ENCODE results near the gene FIBP. TPM values are rescaled to one million over a fixed set of nuclear protein-coding genes. Genes with fewer than 3 reads are reported as not detected.

The FIBP gene
- total RNA-seq, 1 experiment from 2014 or later, result 80.8 TPM

DNA sequence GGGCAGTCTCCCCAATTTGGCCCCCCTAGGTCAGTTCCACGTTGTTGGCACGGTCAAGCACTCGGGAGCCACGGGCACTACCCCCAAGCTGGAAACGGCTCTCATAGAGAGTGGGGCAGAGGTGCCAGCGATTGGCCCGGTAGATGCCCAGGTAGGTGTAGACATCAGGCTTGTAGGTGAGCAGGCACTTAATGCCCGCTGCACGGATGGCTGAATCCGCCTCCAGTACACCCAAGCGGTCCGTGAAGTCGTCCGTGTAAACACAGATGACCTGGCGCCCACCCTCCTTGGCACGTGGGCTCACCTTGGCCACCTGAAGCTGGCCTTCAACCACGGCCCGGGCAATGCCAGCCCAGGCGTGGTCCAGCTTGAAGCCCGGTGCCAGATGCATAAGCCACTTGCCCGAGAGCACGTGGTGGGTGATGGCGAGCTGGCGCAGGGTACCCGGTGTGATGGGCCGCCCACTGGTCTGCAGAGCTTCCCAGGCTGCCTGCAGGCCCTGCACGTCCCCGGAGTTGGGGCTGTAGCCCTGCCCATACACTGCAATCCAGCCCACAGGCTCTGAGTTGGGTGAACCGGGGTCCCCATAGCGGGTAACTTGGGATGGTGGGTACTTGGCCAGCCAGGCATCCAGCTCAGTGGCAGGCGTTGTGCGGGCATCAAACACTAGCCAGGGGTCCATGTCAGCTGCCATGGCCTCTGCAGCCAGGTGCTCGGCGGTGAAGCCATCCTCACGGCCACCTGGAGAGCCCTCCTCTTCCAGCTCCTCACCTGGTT is 29.4 kb upstream of the FIBP start:
- CTCF ChIA-PET, result interaction anchor here (0.9 to 2.2 kb wide), 4 partner anchors 20 to 30 kb away, joined by 3 to 11 read pairs (median 6); partner anchors contain the start of genes CCDC85B and FIBP
- POLR2A ChIA-PET, result interaction anchor here (0.6 to 2.7 kb wide), 13 partner anchors 12 to 863 kb away, joined by 3 to 46 read pairs (median 5); partner anchors contain the start of genes BANF1, CCDC85B, CFL1 and FIBP
- no peaks in the 10 kb centered on the region for H3K27me3 Mint-ChIP-seq (ENCODE audit: insufficient read depth, unreplicated experiment)
- peak overlapping the region; percentile 89 for H3K4me3 Mint-ChIP-seq (ENCODE audit: unreplicated experiment)
- DNase-seq (ENCODE audit: unreplicated experiment), result no peak
- H3K36me3 Mint-ChIP-seq (ENCODE audit: insufficient read depth, unreplicated experiment), result peaks cover 10% of the 10 kb centered on the region
- intact Hi-C loops (cut with micrococcal nuclease), result loop anchor here (5.0 kb wide), 1 partner anchor 255 kb away; the partner anchor contains the start of gene RELA
- peak overlapping the region; percentile 86 for H3K27ac Mint-ChIP-seq (ENCODE audit: low read depth, unreplicated experiment)
- no peaks in the 10 kb centered on the region for H3K9me3 Mint-ChIP-seq (ENCODE audit: unreplicated experiment)
- peaks cover 37% of the 10 kb centered on the region for H3K4me1 Mint-ChIP-seq (ENCODE audit: insufficient read depth, unreplicated experiment)
- TF ChIP-seq CTCF (IDR thresholded peaks at IDR 0.05; ENCODE audit: unreplicated experiment), result no peak
- no TSS peak for BruUV-seq (replicated peaks)

DNA sequence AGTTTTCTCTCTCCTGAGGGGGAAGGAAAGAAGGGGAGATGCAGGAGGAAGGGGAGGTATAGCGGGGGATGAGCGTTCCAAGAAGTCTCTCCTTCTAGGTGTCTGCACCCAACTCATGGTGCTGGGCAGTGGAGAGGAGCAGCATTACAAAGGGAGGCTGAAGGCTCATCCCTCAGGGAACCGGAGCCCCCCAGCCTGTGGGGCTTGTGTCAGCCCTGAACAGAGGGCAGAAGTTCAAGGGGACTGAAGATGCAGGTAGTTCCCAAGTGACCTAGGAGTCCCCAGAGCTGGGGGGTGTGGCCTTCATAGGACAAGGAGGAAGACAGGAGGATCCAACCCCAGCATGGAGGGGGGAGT is 28.8 kb upstream of the FIBP start:
- peak overlapping the region; percentile 89 for H3K4me3 Mint-ChIP-seq (ENCODE audit: unreplicated experiment)
- H3K4me1 Mint-ChIP-seq (ENCODE audit: insufficient read depth, unreplicated experiment), result peaks cover 37% of the 10 kb centered on the region
- no peaks in the 10 kb centered on the region for H3K9me3 Mint-ChIP-seq (ENCODE audit: unreplicated experiment)
- ChIA-PET CTCF (interaction anchor here (2.2 kb wide), 1 partner anchor 29 kb away, joined by 11 read pairs; the partner anchor contains the start of gene FIBP), POLR2A (interaction anchor here (1.7 to 8.0 kb wide), 5 partner anchors 16 to 58 kb away, joined by 5 to 122 read pairs (median 14); partner anchors contain the start of genes CCDC85B, CFL1, FIBP and FOSL1)
- peaks cover 6% of the 10 kb centered on the region for H3K36me3 Mint-ChIP-seq (ENCODE audit: insufficient read depth, unreplicated experiment)
- no TSS peak for BruUV-seq (replicated peaks)
- peak overlapping the region; percentile 86 for H3K27ac Mint-ChIP-seq (ENCODE audit: low read depth, unreplicated experiment)
- no peaks in the 10 kb centered on the region for H3K27me3 Mint-ChIP-seq (ENCODE audit: insufficient read depth, unreplicated experiment)
- DNase-seq (ENCODE audit: unreplicated experiment), result no peak
- no peak for TF ChIP-seq CTCF (IDR thresholded peaks at IDR 0.05; ENCODE audit: unreplicated experiment)
- intact Hi-C loops (cut with micrococcal nuclease), result loop anchor here (5.0 kb wide), 1 partner anchor 255 kb away; the partner anchor contains the start of gene RELA

DNA sequence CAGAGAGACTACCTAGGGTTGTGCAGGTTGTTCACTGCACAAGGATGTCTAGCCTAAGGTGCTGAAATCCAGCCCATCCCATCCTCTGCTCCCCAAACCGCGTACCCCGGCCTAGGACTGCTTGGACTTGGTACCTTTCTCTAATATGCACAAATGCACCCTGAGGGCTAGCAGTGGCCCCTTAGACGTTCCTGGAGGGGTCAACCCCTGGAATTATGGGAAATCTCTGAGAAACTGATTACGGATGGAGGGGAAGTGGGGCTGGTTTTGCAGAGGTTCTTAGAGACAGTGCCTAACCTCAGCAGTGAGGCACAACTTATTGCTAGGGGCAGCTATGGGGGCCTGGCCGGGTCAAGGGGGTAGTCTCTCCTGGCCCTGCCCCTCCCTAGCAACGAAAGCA is 28.1 kb upstream of the FIBP start:
- ChIA-PET POLR2A (interaction anchor here (0.5 to 8.0 kb wide), 14 partner anchors 10 to 301 kb away, joined by 3 to 122 read pairs (median 5); partner anchors contain the start of genes BANF1, CCDC85B, CFL1 and EIF1AD), CTCF (interaction anchor here (0.7 to 2.4 kb wide), 5 partner anchors 25 to 56 kb away, joined by 3 to 15 read pairs (median 11); partner anchors contain the start of genes CCDC85B, FIBP and MUS81)
- Mint-ChIP-seq H3K4me1 (ENCODE audit: insufficient read depth, unreplicated experiment) (peaks cover 43% of the 10 kb centered on the region), H3K27ac (ENCODE audit: low read depth, unreplicated experiment) (peak overlapping the region; percentile 86), H3K27me3 (ENCODE audit: insufficient read depth, unreplicated experiment) (no peaks in the 10 kb centered on the region), H3K9me3 (ENCODE audit: unreplicated experiment) (no peaks in the 10 kb centered on the region), H3K36me3 (ENCODE audit: insufficient read depth, unreplicated experiment) (peaks cover under 1% of the 10 kb centered on the region), H3K4me3 (ENCODE audit: unreplicated experiment) (peak overlapping the region; percentile 89)
- no peak for TF ChIP-seq CTCF (IDR thresholded peaks at IDR 0.05; ENCODE audit: unreplicated experiment)
- DNase-seq (ENCODE audit: unreplicated experiment), result no peak
- BruUV-seq (replicated peaks), result no TSS peak
- intact Hi-C loops (cut with micrococcal nuclease), result loop anchor here (5.0 kb wide), 1 partner anchor 254 kb away; the partner anchor contains the start of gene RELA

- BruUV-seq (replicated peaks), result no TSS peak
- ChIA-PET CTCF (interaction anchor here (0.7 to 2.4 kb wide), 5 partner anchors 24 to 56 kb away, joined by 3 to 15 read pairs (median 11); partner anchors contain the start of genes CCDC85B, FIBP and MUS81), POLR2A (interaction anchor here (0.5 to 8.0 kb wide), 18 partner anchors 10 to 419 kb away, joined by 3 to 122 read pairs (median 4); partner anchors contain the start of genes AP5B1, BANF1, CCDC85B and CFL1)
- Mint-ChIP-seq H3K4me3 (ENCODE audit: unreplicated experiment) (peak overlapping the region; percentile 89), H3K4me1 (ENCODE audit: insufficient read depth, unreplicated experiment) (peaks cover 43% of the 10 kb centered on the region), H3K27me3 (ENCODE audit: insufficient read depth, unreplicated experiment) (no peaks in the 10 kb centered on the region), H3K36me3 (ENCODE audit: insufficient read depth, unreplicated experiment) (no peaks in the 10 kb centered on the region), H3K9me3 (ENCODE audit: unreplicated experiment) (no peaks in the 10 kb centered on the region), H3K27ac (ENCODE audit: low read depth, unreplicated experiment) (peak overlapping the region; percentile 86)
- TF ChIP-seq CTCF (IDR thresholded peaks at IDR 0.05; ENCODE audit: unreplicated experiment), result no peak
- DNase-seq (ENCODE audit: unreplicated experiment), result peak; percentile 95
- intact Hi-C loops (cut with micrococcal nuclease), result loop anchor here (2.0 to 5.0 kb wide), 2 partner anchors 15 to 254 kb away; partner anchors contain the start of genes FOSL1 and RELA
Measured at GRCh38 chr11:65915821-65916251, 27.6 kb upstream of the FIBP start.

Data from MCF 10A (cell line).